Stimulated activated CD4-positive, alpha-beta T cell treated with anti-CD3 and anti-CD28 coated beads, Interleukin-4, amount 100 ng/mL, for 48 hours (primary cell): ENCODE data around the gene ZDHHC6.
"Not testable (repeated sequence)": the region's sequence is repeated elsewhere in the genome, so short reads cannot be mapped to it uniquely, and the experiment has no call there.

ENCODE experiments used
- DNase-seq, 2 donors: peaks; one replicate each; pipeline ENCODE4 v3.0.0-alpha.2; 2020; ENCODE audit warnings: low read depth in 2 of 2

ZDHHC6 gene

GRCh38 chr10:112393341-112393740 lies 53.4 kb downstream of the ZDHHC6 start:
- DNase-seq = no peak

GRCh38 chr10:112390125-112390703 lies 56.5 kb downstream of the ZDHHC6 start:
- no peak for DNase-seq

GRCh38 chr10:112389271-112389822 lies 57.4 kb downstream of the ZDHHC6 start:
- peak in 1 of 2 donors; percentile 58 for DNase-seq

- no peak for DNase-seq
Observed at GRCh38 chr10:112388548-112388947, 58.2 kb downstream of the ZDHHC6 start.

GRCh38 chr10:112388056-112388455 lies 58.7 kb downstream of the ZDHHC6 start:
- DNase-seq = not testable (repeated sequence)

- no peak for DNase-seq
Observed at GRCh38 chr10:112385201-112385600, 61.5 kb downstream of the ZDHHC6 start.

- no peak for DNase-seq
Observed at GRCh38 chr10:112384141-112384540, 62.6 kb downstream of the ZDHHC6 start.

GRCh38 chr10:112383325-112383724 lies 63.4 kb downstream of the ZDHHC6 start:
- DNase-seq = no peak

- no peak for DNase-seq
Observed at GRCh38 chr10:112382515-112383235, 64.0 kb downstream of the ZDHHC6 start.
